Suppressor macrophage (primary cell): ENCODE results near the gene LIPA.
"Not testable (repeated sequence)": the region's sequence is repeated elsewhere in the genome, so short reads cannot be mapped to it uniquely, and the experiment has no call there.

Source experiments
- DNase-seq, 4 experiments: peaks; one replicate each; pipeline ENCODE4 v3.0.0-alpha.2; 2020 to 2022

The LIPA gene

GRCh38 chr10:89269433-89270152, 18.0 kb upstream of the LIPA start:
- DNase-seq = peak in 2 of 4 experiments; percentile 28 to 41

GRCh38 chr10:89266721-89267453, 15.3 kb upstream of the LIPA start:
- DNase-seq = no peak

GRCh38 chr10:89263531-89263930, 12.0 kb upstream of the LIPA start:
- no peak for DNase-seq

- DNase-seq = peak in 1 of 4 experiments; percentile 20
Measured at GRCh38 chr10:89263091-89263490, 11.5 kb upstream of the LIPA start.

GRCh38 chr10:89262086-89263051, 10.8 kb upstream of the LIPA start:
- no peak for DNase-seq

GRCh38 chr10:89258881-89259280, 7.3 kb upstream of the LIPA start:
- DNase-seq = peak in 3 of 4 experiments; percentile 31 to 71 (median 69)

GRCh38 chr10:89257581-89257980, 6.0 kb upstream of the LIPA start:
- no peak for DNase-seq

GRCh38 chr10:89256962-89257361, 5.4 kb upstream of the LIPA start:
- no peak for DNase-seq

DNA sequence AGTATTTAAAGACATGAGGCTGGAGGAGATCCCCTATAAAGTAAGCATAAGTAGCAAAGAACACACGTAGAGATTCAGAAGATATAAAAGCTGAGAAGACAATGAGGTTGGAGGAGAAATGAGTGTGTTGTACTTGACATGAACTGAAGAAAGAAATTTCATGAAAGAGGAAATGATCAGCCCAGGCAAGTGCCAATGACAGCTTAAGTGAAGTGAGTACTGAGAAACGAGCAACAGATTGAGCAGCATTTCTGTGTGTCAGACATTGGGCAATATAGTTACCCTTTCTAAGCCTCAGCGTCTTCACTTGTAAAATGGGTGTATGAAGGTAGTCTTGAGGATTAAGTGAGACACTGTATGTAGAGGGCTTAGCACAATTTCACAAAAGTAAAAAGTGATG, 4.8 kb upstream of the LIPA start:
- peak; percentile 50 to 82 (median 71) for DNase-seq

DNA sequence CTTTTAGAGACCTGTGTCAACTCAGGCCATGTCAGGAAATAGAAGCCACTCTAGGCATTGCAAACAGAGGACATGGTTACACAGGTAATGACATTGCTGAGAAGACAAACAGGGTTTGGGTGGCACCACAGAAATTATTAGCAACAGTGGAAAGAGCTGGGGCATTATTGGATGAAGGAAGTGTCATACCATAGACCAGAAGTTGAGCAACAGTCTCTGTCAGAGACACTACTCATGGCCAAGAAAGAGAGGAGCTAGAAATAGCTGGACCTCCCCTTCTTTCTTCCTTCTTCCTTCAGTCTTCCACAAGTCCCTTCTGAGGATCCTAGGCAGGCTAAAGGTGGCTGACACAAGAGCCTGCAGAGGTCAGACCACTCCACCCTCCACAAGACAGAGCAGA, 4.2 kb upstream of the LIPA start:
- DNase-seq = peak; percentile 36 to 74 (median 64)

DNA sequence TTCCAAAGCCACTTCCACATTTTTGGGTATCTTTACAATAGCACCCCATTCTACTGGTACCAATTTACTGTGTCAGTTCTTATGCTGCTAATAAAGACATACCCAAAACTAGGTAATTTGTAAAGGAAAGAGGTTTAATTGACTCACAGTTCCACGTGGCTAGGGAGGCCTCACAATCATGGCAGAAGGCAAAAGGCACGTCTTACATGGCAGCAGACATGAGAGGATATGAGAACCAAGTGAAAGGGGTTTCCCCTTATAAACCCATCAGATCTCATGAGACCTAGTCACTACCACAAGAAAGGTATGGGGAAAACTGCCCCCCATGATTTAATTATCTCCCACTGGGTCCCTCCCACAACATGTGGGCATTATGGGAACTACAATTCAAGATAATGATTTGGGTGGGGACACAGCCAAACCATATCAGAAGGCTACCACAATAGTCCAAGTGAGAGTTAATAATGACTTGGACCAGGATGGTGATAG, 3.6 kb upstream of the LIPA start:
- DNase-seq = peak in 2 of 4 experiments; percentile 12 to 39

DNA sequence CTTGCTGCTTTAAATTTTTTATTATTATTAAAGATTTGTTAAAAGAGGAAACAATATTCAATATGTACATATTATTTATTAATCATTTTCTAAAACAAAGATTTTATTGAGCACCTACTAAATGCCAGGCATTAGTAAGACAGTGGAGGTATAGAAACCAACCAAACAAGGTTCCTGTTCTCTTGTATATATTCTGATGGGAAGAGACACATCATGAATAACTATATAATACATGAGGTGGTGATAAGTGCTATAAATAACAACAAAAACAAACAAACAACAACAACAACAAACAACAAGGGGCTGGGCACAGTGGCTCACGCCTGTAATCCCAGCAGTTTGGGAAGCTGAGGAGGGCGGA, 630 bp upstream of the LIPA start:
- no peak for DNase-seq

- no peak for DNase-seq
Measured at GRCh38 chr10:89250865-89251408, 638 bp downstream of the LIPA start.

- DNase-seq = peak in 3 of 4 experiments; percentile 11 to 63 (median 58)
Measured at GRCh38 chr10:89248990-89249389, 2.6 kb downstream of the LIPA start.

- DNase-seq = not testable (repeated sequence)
Measured at GRCh38 chr10:89247623-89248022, 4.0 kb downstream of the LIPA start.

DNA sequence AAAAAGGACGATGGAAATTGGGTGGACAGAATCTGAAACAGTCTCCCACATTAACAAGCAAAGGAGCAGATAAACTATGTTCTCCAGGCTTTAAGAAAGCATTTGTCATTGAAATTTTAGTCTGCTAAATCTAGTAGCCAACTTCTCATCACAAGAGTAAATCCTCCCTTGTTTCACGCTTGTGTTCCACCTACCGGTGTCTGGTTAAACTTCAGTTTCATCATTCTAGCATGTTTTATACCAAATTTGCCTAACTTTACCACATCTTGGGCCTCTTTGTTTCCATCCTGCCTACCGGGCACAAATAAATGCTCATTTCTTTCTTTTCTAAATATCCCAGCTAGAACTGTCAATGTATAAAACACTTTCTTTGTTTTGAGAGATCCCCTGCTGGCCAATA, 5.8 kb downstream of the LIPA start:
- DNase-seq = peak in 2 of 4 experiments; percentile 36 to 55

DNA sequence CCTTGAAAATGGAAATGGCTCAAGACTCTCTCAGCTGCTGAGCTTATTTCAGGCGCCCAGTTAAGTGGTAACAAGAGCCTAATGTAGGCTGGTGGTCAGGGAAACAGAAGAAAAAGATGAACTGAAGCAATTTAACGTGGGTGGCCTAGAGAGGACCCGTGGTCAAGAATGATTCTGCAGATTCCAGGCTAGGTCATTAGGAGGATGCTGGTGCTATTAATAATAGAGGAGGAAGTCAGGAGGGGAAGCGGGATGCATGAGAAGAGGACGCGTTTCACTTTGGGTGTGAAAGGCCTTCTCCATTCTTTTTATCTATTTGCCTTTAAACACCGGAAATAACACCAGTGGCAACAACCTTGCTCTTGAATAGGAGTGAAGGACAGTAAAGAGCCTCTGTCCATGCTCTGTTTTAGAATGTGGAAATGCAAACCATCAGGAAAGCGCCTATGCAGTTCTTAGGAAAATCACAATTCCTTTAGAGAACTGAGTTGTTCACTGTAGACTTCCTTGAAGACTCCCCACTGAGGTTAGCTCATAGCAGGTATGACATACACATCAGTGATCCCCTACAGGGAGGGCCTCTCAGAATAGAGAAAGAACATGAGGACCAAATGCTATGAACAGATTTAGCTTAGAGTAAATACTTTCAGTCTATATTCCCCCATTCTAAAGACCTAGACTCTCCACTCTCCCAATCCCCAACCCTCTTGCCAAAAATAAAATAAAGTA, 8.6 kb downstream of the LIPA start:
- DNase-seq = peak; percentile 88 to 98 (median 94)

- DNase-seq = peak in 1 of 4 experiments; percentile 34
Measured at GRCh38 chr10:89242345-89242684, 9.3 kb downstream of the LIPA start.

DNA sequence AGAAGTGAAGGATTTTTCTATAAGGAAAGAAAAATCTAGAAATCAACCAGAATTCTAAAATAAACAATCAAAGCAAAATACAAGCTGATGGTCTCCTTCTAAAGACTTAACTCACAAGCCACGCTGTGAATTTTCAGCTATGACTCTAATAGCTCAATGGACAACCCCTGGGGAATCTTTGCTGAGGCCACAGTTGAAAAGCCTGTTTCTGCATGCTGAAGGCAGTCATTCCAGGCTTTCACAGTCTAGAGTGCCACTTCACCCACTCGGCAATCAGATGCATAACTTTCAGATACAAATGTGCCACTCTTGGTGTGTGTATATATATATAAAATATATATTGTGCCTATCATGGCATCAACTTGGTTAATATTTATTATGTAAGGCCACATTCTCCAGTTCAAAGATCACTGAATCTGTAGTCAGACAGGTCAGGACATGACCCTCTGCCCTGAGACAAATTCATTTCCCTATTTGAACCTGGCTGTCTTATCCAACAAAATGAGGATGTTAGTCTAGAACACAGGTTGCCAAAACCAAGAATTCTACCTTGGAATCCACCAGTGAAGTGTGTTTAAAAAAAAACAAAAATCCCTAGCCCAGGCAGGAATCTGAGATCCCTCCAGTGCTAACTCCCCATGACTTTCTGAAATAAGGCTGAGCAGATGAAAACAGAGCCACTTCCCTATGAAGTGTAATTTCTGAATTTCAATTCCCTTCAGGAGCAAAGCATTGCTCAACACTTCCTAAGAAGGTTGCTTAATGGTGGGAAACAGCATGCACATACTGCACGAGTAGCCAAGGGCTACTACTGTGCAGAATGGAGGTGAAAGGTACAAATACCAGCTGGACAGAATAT, 9.9 kb downstream of the LIPA start:
- peak; percentile 74 to 95 (median 86) for DNase-seq

DNA sequence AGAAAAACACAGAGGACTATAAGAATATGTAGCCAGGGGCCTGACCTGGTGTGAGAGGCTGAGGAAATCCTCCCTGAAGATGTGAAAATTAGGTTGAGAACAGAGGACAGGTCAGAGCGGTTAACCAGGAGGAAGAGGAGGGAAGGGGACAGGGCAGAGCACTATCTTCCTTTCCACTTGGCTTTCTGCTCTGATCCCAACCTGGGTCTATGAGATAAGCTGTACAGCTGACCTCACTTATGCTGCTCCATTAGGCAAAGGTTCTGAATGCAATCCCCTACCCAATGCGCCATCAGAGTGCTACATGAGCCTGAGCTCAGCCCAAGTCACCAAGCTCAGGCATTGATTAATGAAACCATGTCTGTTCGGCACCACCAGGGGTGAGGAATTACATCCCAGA, 10.5 kb downstream of the LIPA start:
- peak in 2 of 4 experiments; percentile 12 to 20 for DNase-seq

GRCh38 chr10:89240519-89240918, 11.1 kb downstream of the LIPA start:
- peak in 3 of 4 experiments; percentile 39 to 65 (median 51) for DNase-seq
